Thoracic aorta (tissue), 2 donors: ENCODE data around the gene HCFC1. TPM values are rescaled to one million over a fixed set of nuclear protein-coding genes. Genes with fewer than 3 reads are reported as not detected.

Experiments
- ATAC-seq: fragments of 150-250 bp; one replicate; pipeline ENCODE4 v1.8.0; 2017; ENCODE audit warnings: low read depth; ENCODE audit not compliant: insufficient number of reproducible peaks, low FRiP score
- DNase-seq: peaks from one replicate; pipeline ENCODE4 v3.0.0-alpha.2; 2020; ENCODE audit warnings: low spot score
- H3K27ac ChIP-seq, 2 donors: fragments of 200-600 bp; sonication (generic); 1 replicate in 1 of 2; 2 replicates in 1 of 2; pipeline ENCODE4 v1.5.1; 2016; ENCODE audit warnings: mild to moderate bottlenecking in 2 of 2, moderate library complexity in 2 of 2
- H3K27me3 ChIP-seq: fragments of 200-600 bp; sonication (generic); replicated peaks from 2 replicates; pipeline ENCODE4 v1.6.0; 2016; ENCODE audit warnings: mild to moderate bottlenecking; ENCODE audit not compliant: insufficient read depth
- H3K36me3 ChIP-seq: fragments of 200-600 bp; sonication (generic); one replicate; pipeline ENCODE4 v1.5.1; 2016
- H3K4me1 ChIP-seq, 2 donors: fragments of 200-600 bp; sonication (generic); 1 replicate in 1 of 2; 2 replicates in 1 of 2; pipeline versions ENCODE4 v1.5.1 to v1.6.0; 2016; ENCODE audit warnings: low read depth in 2 of 2, mild to moderate bottlenecking in 1 of 2; ENCODE audit not compliant: control insufficient read depth in 1 of 2
- H3K4me3 ChIP-seq: fragments of 200-600 bp; sonication (generic); 2 replicates; pipeline ENCODE4 v1.5.1; 2016; ENCODE audit warnings: mild to moderate bottlenecking
- H3K9me3 ChIP-seq: fragments of 200-600 bp; sonication (generic); 2 replicates; pipeline ENCODE4 v1.5.1; 2016
- CTCF ChIP-seq: fragments of 200-600 bp; sonication (generic); IDR thresholded peaks from one replicate; pipeline ENCODE4 v1.5.1; 2019; ENCODE audit warnings: antibody characterized with exemption
- total RNA-seq, 2 donors: library from RNA; depleted of rRNA; stranded (reverse); fragments of >200 nt; gene quantifications; one replicate each; pipeline versions ENCODE4 v1.1.0 to v1.2.3, GENCODE V29; 2016

HCFC1 gene
- 10 to 100 TPM; 51.6 to 58.9 TPM for total RNA-seq

DNA sequence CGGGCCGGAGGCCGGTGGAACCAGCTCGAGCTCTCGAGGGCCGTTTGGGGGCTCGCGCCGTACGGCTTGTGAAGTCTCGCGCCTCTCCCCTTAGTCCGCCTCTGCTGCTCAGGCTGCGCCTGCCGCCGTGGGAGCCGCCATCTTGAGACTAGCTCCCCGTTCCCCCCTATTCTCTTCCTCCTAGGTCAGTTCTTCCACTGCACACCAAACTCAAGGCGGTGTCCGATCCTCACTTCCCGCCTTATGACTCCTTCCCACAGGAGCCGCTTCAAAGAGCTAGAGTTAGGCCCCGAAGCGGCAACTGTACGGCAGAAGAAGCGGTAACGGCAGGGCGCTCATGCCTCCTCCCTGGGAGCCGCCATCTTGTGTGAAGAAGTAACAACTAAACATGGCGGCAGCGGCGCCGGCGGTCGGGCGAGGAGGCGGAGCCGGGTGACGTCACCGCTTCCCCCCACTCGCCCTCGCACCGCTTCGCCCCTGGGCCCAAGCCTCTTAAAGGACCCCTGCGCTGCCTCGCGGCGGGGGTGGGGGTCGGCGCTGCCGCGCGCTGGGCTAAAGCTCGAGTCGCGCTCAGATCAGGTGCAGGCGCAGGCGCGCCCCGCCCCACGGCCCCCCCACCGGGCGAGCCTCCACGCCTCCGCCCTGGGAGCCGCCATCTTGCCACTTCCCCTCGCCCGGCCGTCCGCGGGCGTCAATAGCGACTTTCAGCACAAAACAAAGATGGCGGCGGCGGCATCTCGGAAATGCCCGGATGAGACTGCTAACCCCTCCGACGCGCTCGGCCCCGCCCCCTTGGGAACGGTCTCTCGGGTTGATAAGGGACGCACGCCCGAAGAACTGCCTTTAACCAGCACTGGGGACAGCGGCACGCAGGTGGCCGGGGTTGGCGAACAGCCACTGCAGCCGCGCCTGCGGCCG is at the start of gene HCFC1:
HCFC1 (minus strand) TSS at position 369 of the 918 bp plus-strand sequence. CDS start 978 bp downstream, outside the sequence.
- DNase-seq = peak; percentile 61
- peak within 1 kb of the TSS; percentile 87 for H3K4me3 ChIP-seq
- H3K36me3 ChIP-seq = no peaks in the 10 kb centered on the region
- H3K4me1 ChIP-seq = peaks cover 13 to 40% of the 10 kb centered on the region in 2 donors
- peak within 1 kb of the TSS; percentile 96 to 98 for H3K27ac ChIP-seq
- H3K27me3 ChIP-seq = no peaks in the 10 kb centered on the region
- ATAC-seq = peak; percentile 55
- H3K9me3 ChIP-seq = no peaks in the 10 kb centered on the region
- TF ChIP-seq CTCF = no peak

GRCh38 chrX:154021131-154021611 is 49.6 kb upstream of the HCFC1 start:
- ATAC-seq (no peak), DNase-seq (no peak)
- Histone ChIP-seq H3K27me3 (no peaks in the 10 kb centered on the region), H3K27ac (peak overlapping the region; percentile 34 to 80), H3K9me3 (no peaks in the 10 kb centered on the region), H3K4me1 (peaks cover 0 to 31% of the 10 kb centered on the region in 2 donors), H3K4me3 (no peak overlapping the region), H3K36me3 (no peaks in the 10 kb centered on the region)
- TF ChIP-seq CTCF = no peak

DNA sequence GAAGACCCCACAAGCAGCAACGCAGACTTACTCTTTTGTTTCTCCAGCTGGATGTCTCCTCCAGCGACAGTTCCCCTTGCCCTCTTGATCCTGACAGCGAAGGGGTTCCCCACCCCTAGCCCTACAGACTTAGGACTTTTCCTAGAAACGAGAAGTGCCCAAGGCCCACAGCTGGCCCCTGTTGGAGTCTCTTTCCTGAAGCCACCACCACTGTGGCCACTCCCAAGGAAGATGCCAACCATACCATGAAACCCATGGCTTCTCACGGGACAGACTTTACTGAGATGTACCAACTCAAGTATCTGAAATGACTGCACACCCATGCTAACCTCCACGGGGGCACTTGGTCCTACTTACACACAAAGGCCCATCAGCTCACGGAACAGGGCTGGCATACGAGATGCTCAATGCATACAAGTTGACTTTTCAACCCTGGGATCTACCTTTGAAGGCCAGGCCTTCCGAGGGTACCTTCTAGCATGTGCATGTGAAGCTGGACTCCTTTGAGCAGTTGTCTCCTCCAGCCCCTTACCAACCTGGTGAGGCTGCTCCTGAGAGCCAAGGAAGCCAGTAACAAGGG is 49.0 kb upstream of the HCFC1 start:
- H3K4me3 ChIP-seq = peak overlapping the region; percentile 70
- no peak for ATAC-seq
- H3K4me1 ChIP-seq = peaks cover 0 to 26% of the 10 kb centered on the region in 2 donors

DNA sequence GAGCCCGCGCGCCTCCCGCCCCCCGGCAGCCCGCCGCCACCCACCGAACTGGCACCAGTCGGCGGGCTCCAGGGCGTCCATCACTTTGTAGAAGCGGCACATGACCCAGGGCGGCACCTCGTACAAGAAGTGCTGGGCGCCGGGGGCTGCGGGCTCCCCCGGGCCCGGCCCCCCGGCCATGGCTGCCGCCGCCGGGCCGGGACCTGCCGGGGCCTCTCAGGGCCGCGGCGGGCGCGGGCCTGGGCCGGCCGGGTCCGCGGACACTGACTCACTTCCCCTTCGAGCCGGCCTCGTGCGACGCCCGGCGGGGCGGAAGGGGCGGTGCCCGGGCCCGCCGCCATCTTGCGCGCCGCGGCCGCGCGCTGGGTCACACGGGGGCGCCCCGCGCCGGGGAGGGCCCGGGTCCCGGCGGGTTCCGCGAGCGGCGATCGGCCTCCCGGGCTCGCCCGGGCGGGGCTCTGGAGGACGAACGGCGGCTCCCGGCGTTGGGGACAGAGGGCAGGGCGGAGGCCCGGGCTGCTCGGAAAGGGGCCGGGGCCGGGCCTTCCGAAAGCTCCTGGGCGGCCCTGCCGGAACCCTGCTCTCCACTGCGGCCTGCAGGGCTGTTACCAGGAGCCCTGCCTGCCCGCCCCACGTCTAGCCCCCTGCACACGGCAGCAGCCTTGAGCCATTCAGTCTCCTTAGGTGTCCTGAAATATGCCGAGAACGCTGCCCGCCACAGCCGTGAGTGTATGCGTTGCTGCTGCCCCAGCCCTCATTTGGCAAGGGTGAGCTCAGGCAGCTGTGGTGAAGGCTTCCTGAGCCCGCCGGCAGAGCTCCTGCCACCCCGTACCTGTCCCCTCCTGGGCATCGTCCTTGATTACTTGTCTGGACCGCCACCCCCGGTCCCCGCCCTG is 48.3 kb upstream of the HCFC1 start, which contains the start of gene IRAK1:
IRAK1 (minus strand) TSS at position 270 of the 896 bp plus-strand sequence; CDS start at position 180, 90 bp downstream.
- Histone ChIP-seq H3K27me3 (no peaks in the 10 kb centered on the region), H3K4me1 (peaks cover 0 to 18% of the 10 kb centered on the region in 2 donors), H3K27ac (peak within 1 kb of the TSS; percentile 56 to 80), H3K9me3 (no peaks in the 10 kb centered on the region), H3K36me3 (no peaks in the 10 kb centered on the region), H3K4me3 (peak within 1 kb of the TSS; percentile 74)
- DNase-seq (no peak), ATAC-seq (peak; percentile 67)
- no peak for TF ChIP-seq CTCF

More for the DNA sequence above, 49.0 kb upstream of the HCFC1 start:
- H3K27ac ChIP-seq = peak overlapping the region; percentile 56 to 80
- no peaks in the 10 kb centered on the region for H3K9me3 ChIP-seq
- no peaks in the 10 kb centered on the region for H3K36me3 ChIP-seq
- TF ChIP-seq CTCF = no peak
- H3K27me3 ChIP-seq = no peaks in the 10 kb centered on the region
- no peak for DNase-seq
